ENCODE measurements around the gene COL9A3.

COL9A3 gene

GRCh38 chr20:62816884-62817873, at the start of gene COL9A3:
TSS of gene COL9A3 (plus strand) at chr20:62817050. CDS start at chr20:62817065, 15 bp downstream.
- in situ Hi-C loops (cut with MboI; ENCODE audit: low sequenced_read_pairs) = no loop called here

- in situ Hi-C loops (cut with MboI; ENCODE audit: low sequenced_read_pairs) = no loop called here
Measured at GRCh38 chr20:62768234-62768546, 48.7 kb upstream of the COL9A3 start.

- in situ Hi-C loops (cut with MboI; ENCODE audit: low sequenced_read_pairs) = no loop called here
Measured at GRCh38 chr20:62768551-62769287, 48.1 kb upstream of the COL9A3 start.

GRCh38 chr20:62769346-62770071, 47.3 kb upstream of the COL9A3 start:
- in situ Hi-C loops (cut with MboI; ENCODE audit: low sequenced_read_pairs) = no loop called here

GRCh38 chr20:62770111-62770910, 46.5 kb upstream of the COL9A3 start:
- in situ Hi-C loops (cut with MboI; ENCODE audit: low sequenced_read_pairs) = no loop called here

- in situ Hi-C loops (cut with MboI; ENCODE audit: low sequenced_read_pairs) = no loop called here
Measured at GRCh38 chr20:62770916-62771315, 45.9 kb upstream of the COL9A3 start.

- in situ Hi-C loops (cut with MboI; ENCODE audit: low sequenced_read_pairs) = no loop called here
Measured at GRCh38 chr20:62771396-62772102, 45.3 kb upstream of the COL9A3 start.

- in situ Hi-C loops (cut with MboI; ENCODE audit: low sequenced_read_pairs) = no loop called here
Measured at GRCh38 chr20:62772103-62772611, 44.7 kb upstream of the COL9A3 start.

GRCh38 chr20:62772619-62772989, 44.2 kb upstream of the COL9A3 start:
- in situ Hi-C loops (cut with MboI; ENCODE audit: low sequenced_read_pairs) = no loop called here

- in situ Hi-C loops (cut with MboI; ENCODE audit: low sequenced_read_pairs) = no loop called here
Measured at GRCh38 chr20:62772990-62773844, 43.6 kb upstream of the COL9A3 start.

GRCh38 chr20:62773845-62774714, 42.8 kb upstream of the COL9A3 start:
- in situ Hi-C loops (cut with MboI; ENCODE audit: low sequenced_read_pairs) = no loop called here

GRCh38 chr20:62774762-62775161, 42.1 kb upstream of the COL9A3 start:
- in situ Hi-C loops (cut with MboI; ENCODE audit: low sequenced_read_pairs) = loop anchor here (25.0 kb wide), 1 partner anchor 287 kb away; the partner anchor contains the start of gene GATA5

GRCh38 chr20:62775206-62775605, 41.6 kb upstream of the COL9A3 start:
- in situ Hi-C loops (cut with MboI; ENCODE audit: low sequenced_read_pairs) = loop anchor here (25.0 kb wide), 1 partner anchor 288 kb away; the partner anchor contains the start of gene GATA5

- in situ Hi-C loops (cut with MboI; ENCODE audit: low sequenced_read_pairs) = loop anchor here (25.0 kb wide), 1 partner anchor 289 kb away; the partner anchor contains the start of gene GATA5
Measured at GRCh38 chr20:62776035-62776691, 40.7 kb upstream of the COL9A3 start.

GRCh38 chr20:62776692-62777527, 39.9 kb upstream of the COL9A3 start:
- in situ Hi-C loops (cut with MboI; ENCODE audit: low sequenced_read_pairs) = loop anchor here (25.0 kb wide), 1 partner anchor 290 kb away; the partner anchor contains the start of gene GATA5

- in situ Hi-C loops (cut with MboI; ENCODE audit: low sequenced_read_pairs) = loop anchor here (25.0 kb wide), 1 partner anchor 290 kb away; the partner anchor contains the start of gene GATA5
Measured at GRCh38 chr20:62777528-62777830, 39.4 kb upstream of the COL9A3 start.
